Measurements from ENCODE around the gene CNTNAP1.

CNTNAP1 gene

GRCh38 chr17:42670789-42671657, 11.3 kb upstream of the CNTNAP1 start:
- no peak for DNase-seq

- no peak for DNase-seq
Observed at GRCh38 chr17:42672038-42672437, 10.3 kb upstream of the CNTNAP1 start.

- DNase-seq = no peak
Observed at GRCh38 chr17:42673266-42673884, 9.0 kb upstream of the CNTNAP1 start.

GRCh38 chr17:42673885-42674754, 8.2 kb upstream of the CNTNAP1 start:
- no peak for DNase-seq

- DNase-seq = no peak
Observed at GRCh38 chr17:42674755-42675347, 7.5 kb upstream of the CNTNAP1 start.

GRCh38 chr17:42675348-42675964, 6.9 kb upstream of the CNTNAP1 start:
- DNase-seq = no peak

GRCh38 chr17:42675965-42676423, 6.3 kb upstream of the CNTNAP1 start:
- DNase-seq = no peak

GRCh38 chr17:42676424-42677011, 5.8 kb upstream of the CNTNAP1 start, which contains the start of gene PLEKHH3:
PLEKHH3 (minus strand) TSS chr17:42676994; CDS start chr17:42676563, 431 bp downstream.
- DNase-seq = no peak

GRCh38 chr17:42677012-42677857, 5.1 kb upstream of the CNTNAP1 start:
- DNase-seq = peak; percentile 97

GRCh38 chr17:42677921-42678781, 4.2 kb upstream of the CNTNAP1 start:
- DNase-seq = no peak

- no peak for DNase-seq
Observed at GRCh38 chr17:42678951-42679491, 3.3 kb upstream of the CNTNAP1 start.

- no peak for DNase-seq
Observed at GRCh38 chr17:42679492-42680330, 2.6 kb upstream of the CNTNAP1 start.

GRCh38 chr17:42680331-42680808, 2.0 kb upstream of the CNTNAP1 start:
- DNase-seq = no peak

- no peak for DNase-seq
Observed at GRCh38 chr17:42682722-42683403, 532 bp downstream of the CNTNAP1 start.

- no peak for DNase-seq
Observed at GRCh38 chr17:42683407-42684034, 1.2 kb downstream of the CNTNAP1 start.

GRCh38 chr17:42684929-42685556, 2.7 kb downstream of the CNTNAP1 start:
- DNase-seq = no peak

- no peak for DNase-seq
Observed at GRCh38 chr17:42685831-42686230, 3.5 kb downstream of the CNTNAP1 start.
